ENCODE results near the gene CCNJ. TPM values are rescaled to one million over a fixed set of nuclear protein-coding genes. Genes with fewer than 3 reads are reported as not detected.
A peak's percentile ranks its signal among the peaks of the same experiment; 100 is the strongest.

CCNJ gene
- total RNA-seq, 1 experiment from 2014 or later: 22.7 TPM

- no peak for DNase-seq
- Histone ChIP-seq H3K27me3 (ENCODE audit: control insufficient read depth, insufficient read depth, low read length) (no peaks in the 10 kb centered on the region), H3K36me3 (replicated peaks; ENCODE audit: control insufficient read depth, insufficient read depth, low read length) (no peaks in the 10 kb centered on the region)
These were observed 39.4 kb downstream of the CCNJ start for GRCh38 chr10:96082748-96083147.

GRCh38 chr10:96089116-96089515 lies 45.7 kb downstream of the CCNJ start:
- no peak for DNase-seq
- H3K4me3 ChIP-seq (ENCODE audit: insufficient read depth, low read depth, low read length): no peak overlapping the region
- no peaks in the 10 kb centered on the region for H3K27me3 ChIP-seq (ENCODE audit: control insufficient read depth, insufficient read depth, low read length)
- H3K36me3 ChIP-seq (replicated peaks; ENCODE audit: control insufficient read depth, insufficient read depth, low read length): no peaks in the 10 kb centered on the region

More at GRCh38 chr10:96082748-96083147, 39.4 kb downstream of the CCNJ start:
- no peak overlapping the region for H3K4me3 ChIP-seq (ENCODE audit: insufficient read depth, low read depth, low read length)

GRCh38 chr10:96089670-96090462 lies 46.5 kb downstream of the CCNJ start:
- no peaks in the 10 kb centered on the region for H3K36me3 ChIP-seq (replicated peaks; ENCODE audit: control insufficient read depth, insufficient read depth, low read length)
- DNase-seq: peak; percentile 13
- H3K4me3 ChIP-seq (ENCODE audit: insufficient read depth, low read depth, low read length): no peak overlapping the region
- no peaks in the 10 kb centered on the region for H3K27me3 ChIP-seq (ENCODE audit: control insufficient read depth, insufficient read depth, low read length)

- Histone ChIP-seq H3K27me3 (ENCODE audit: control insufficient read depth, insufficient read depth, low read length) (no peaks in the 10 kb centered on the region), H3K4me3 (ENCODE audit: insufficient read depth, low read depth, low read length) (no peak overlapping the region), H3K36me3 (replicated peaks; ENCODE audit: control insufficient read depth, insufficient read depth, low read length) (no peaks in the 10 kb centered on the region)
- no peak for DNase-seq
These were observed 47.0 kb downstream of the CCNJ start for GRCh38 chr10:96090463-96090800.

- DNase-seq: no peak
- Histone ChIP-seq H3K27me3 (ENCODE audit: control insufficient read depth, insufficient read depth, low read length) (no peaks in the 10 kb centered on the region), H3K4me3 (ENCODE audit: insufficient read depth, low read depth, low read length) (no peak overlapping the region), H3K36me3 (replicated peaks; ENCODE audit: control insufficient read depth, insufficient read depth, low read length) (no peaks in the 10 kb centered on the region)
These were observed 49.8 kb downstream of the CCNJ start for GRCh38 chr10:96092999-96093767.

- Histone ChIP-seq H3K4me3 (ENCODE audit: insufficient read depth, low read depth, low read length) (no peak overlapping the region), H3K27me3 (ENCODE audit: control insufficient read depth, insufficient read depth, low read length) (no peaks in the 10 kb centered on the region), H3K36me3 (replicated peaks; ENCODE audit: control insufficient read depth, insufficient read depth, low read length) (no peaks in the 10 kb centered on the region)
- DNase-seq: no peak
These were observed 50.6 kb downstream of the CCNJ start for GRCh38 chr10:96093948-96094347.

- Histone ChIP-seq H3K27me3 (ENCODE audit: control insufficient read depth, insufficient read depth, low read length) (no peaks in the 10 kb centered on the region), H3K36me3 (replicated peaks; ENCODE audit: control insufficient read depth, insufficient read depth, low read length) (no peaks in the 10 kb centered on the region), H3K4me3 (ENCODE audit: insufficient read depth, low read depth, low read length) (no peak overlapping the region)
- no peak for DNase-seq
These were observed 53.6 kb downstream of the CCNJ start for GRCh38 chr10:96096958-96097357.

GRCh38 chr10:96097865-96098264 lies 54.5 kb downstream of the CCNJ start:
- no peaks in the 10 kb centered on the region for H3K27me3 ChIP-seq (ENCODE audit: control insufficient read depth, insufficient read depth, low read length)
- DNase-seq: no peak

GRCh38 chr10:96107623-96108038 lies 64.2 kb downstream of the CCNJ start:
- no peak for DNase-seq
- Histone ChIP-seq H3K27me3 (ENCODE audit: control insufficient read depth, insufficient read depth, low read length) (no peaks in the 10 kb centered on the region), H3K4me3 (ENCODE audit: insufficient read depth, low read depth, low read length) (no peak overlapping the region), H3K36me3 (replicated peaks; ENCODE audit: control insufficient read depth, insufficient read depth, low read length) (no peaks in the 10 kb centered on the region)

More at GRCh38 chr10:96097865-96098264, 54.5 kb downstream of the CCNJ start:
- H3K36me3 ChIP-seq (replicated peaks; ENCODE audit: control insufficient read depth, insufficient read depth, low read length): no peaks in the 10 kb centered on the region
- H3K4me3 ChIP-seq (ENCODE audit: insufficient read depth, low read depth, low read length): no peak overlapping the region

Other genes with a start within 250 kb of the CCNJ start
- gene CC2D2B, start 135.6 kb upstream of the CCNJ start, total RNA-seq (2014; rRNA removed; shearing (Covaris generic)): 0.07 and 0.35 TPM in 2 replicates
- 15.3 and 20.4 TPM in 2 replicates for gene ZNF518A, start 86.7 kb downstream of the CCNJ start, total RNA-seq (2014; rRNA removed; shearing (Covaris generic))
- gene BLNK, start 228.0 kb downstream of the CCNJ start, total RNA-seq (2014; rRNA removed; shearing (Covaris generic)): not detected in 2 replicates

Data from H7 (cell line).